Neural cell (in vitro differentiated cells): ENCODE data around the gene FILIP1. TPM values are rescaled to one million over a fixed set of nuclear protein-coding genes. Genes with fewer than 3 reads are reported as not detected.

Experiments
- H2AFZ ChIP-seq: fragments of 200-600, 300-800 bp; sonication (generic), shearing (Covaris generic); 2 replicates; pipeline ENCODE4 v1.6.0; 2014; ENCODE audit warnings: low read depth, mild to moderate bottlenecking, antibody characterized with exemption, low read length, moderate library complexity
- H3F3A ChIP-seq: fragments of 200-600 bp; shearing (Covaris generic); 2 replicates; pipeline ENCODE4 v1.6.1; 2016; ENCODE audit warnings: mild to moderate bottlenecking, moderate library complexity, mixed read lengths, antibody characterized with exemption, low read length; ENCODE audit not compliant: insufficient read depth, poor library complexity, severe bottlenecking
- H3K27ac ChIP-seq: fragments of 200-600, 300-800 bp; sonication (generic), shearing (Covaris generic); 2 replicates; pipeline ENCODE4 v1.5.1; 2014; ENCODE audit warnings: mild to moderate bottlenecking, low read length, moderate library complexity
- H3K27me3 ChIP-seq: fragments of 300-800, 200-600 bp; sonication (generic), shearing (Covaris generic); 2 replicates; pipeline ENCODE4 v1.6.0; 2014; ENCODE audit warnings: mild to moderate bottlenecking, low read depth, low read length, moderate library complexity; ENCODE audit not compliant: insufficient read depth
- H3K36me3 ChIP-seq: fragments of 300-800, 200-600 bp; sonication (generic), shearing (Covaris generic); 2 replicates; pipeline ENCODE4 v1.5.1; 2014; ENCODE audit warnings: mild to moderate bottlenecking, antibody characterized with exemption, low read length, moderate library complexity; ENCODE audit not compliant: insufficient read depth
- H3K4me2 ChIP-seq: fragments of 300-800, 200-600 bp; sonication (generic), shearing (Covaris generic); 2 replicates; pipeline ENCODE4 v1.6.0; 2014; ENCODE audit warnings: mild to moderate bottlenecking, low read length
- H3K4me3 ChIP-seq: fragments of 300-800, 200-600 bp; sonication (generic), shearing (Covaris generic); 2 replicates; pipeline ENCODE4 v1.5.1; 2014; ENCODE audit warnings: mild to moderate bottlenecking, low read length, moderate library complexity
- H3K79me2 ChIP-seq: fragments of 200-600 bp; shearing (Covaris generic); replicated peaks from 2 replicates; pipeline ENCODE4 v1.6.0; 2014; ENCODE audit warnings: mild to moderate bottlenecking, low read length, moderate library complexity; ENCODE audit not compliant: insufficient read depth
- H3K9ac ChIP-seq: fragments of 300-800, 200-600 bp; sonication (generic), shearing (Covaris generic); 2 replicates; pipeline ENCODE4 v1.6.1; 2016; ENCODE audit warnings: mild to moderate bottlenecking, low read length, mixed read lengths
- H3K9me2 ChIP-seq: fragments of 200-600 bp; shearing (Covaris generic); 2 replicates; pipeline ENCODE4 v1.6.1; 2016; ENCODE audit warnings: mild to moderate bottlenecking, low read length, mixed read lengths; ENCODE audit not compliant: insufficient read depth
- H3K9me3 ChIP-seq: fragments of 200-600, 300-800 bp; sonication (generic), shearing (Covaris generic); 2 replicates; pipeline ENCODE4 v1.6.1; 2016; ENCODE audit warnings: mild to moderate bottlenecking, mixed run types, low read length, moderate library complexity, mixed read lengths
- H4K20me1 ChIP-seq: fragments of 200-600 bp; shearing (Covaris generic); 2 replicates; pipeline ENCODE4 v1.6.1; 2016; ENCODE audit warnings: mild to moderate bottlenecking, mixed run types; ENCODE audit not compliant: insufficient read depth
- CTCF ChIP-seq: fragments of 450-650 bp; IDR thresholded peaks from 2 replicates; pipeline ENCODE4 v1.5.1; 2014; ENCODE audit warnings: antibody characterized with exemption, mild to moderate bottlenecking, moderate library complexity; ENCODE audit not compliant: poor library complexity, severe bottlenecking
- EP300 ChIP-seq: fragments of 450-650 bp; conservative IDR thresholded peaks from 2 replicates; pipeline ENCODE4 v1.6.1; 2014; ENCODE audit warnings: antibody characterized with exemption, mild to moderate bottlenecking, moderate library complexity; ENCODE audit not compliant: poor library complexity, severe bottlenecking
- EZH2 ChIP-seq: fragments of 200-600, 300-800 bp; shearing (Covaris generic), sonication (generic); IDR thresholded peaks from 2 replicates; pipeline ENCODE4 v1.6.1; 2014; ENCODE audit warnings: antibody characterized with exemption, low read length, borderline replicate concordance, mild to moderate bottlenecking; ENCODE audit not compliant: insufficient read depth, poor library complexity, severe bottlenecking
- MXI1 ChIP-seq: fragments of 450-650 bp; conservative IDR thresholded peaks from 2 replicates; pipeline ENCODE4 v1.6.1; 2014; ENCODE audit warnings: antibody characterized with exemption, mild to moderate bottlenecking; ENCODE audit not compliant: poor library complexity, severe bottlenecking
- POLR2AphosphoS5 ChIP-seq: IDR thresholded peaks from 2 replicates; pipeline ENCODE4 v1.6.1; 2012
- RAD21 ChIP-seq: fragments of 450-650 bp; conservative IDR thresholded peaks from 2 replicates; pipeline ENCODE4 v1.6.1; 2014; ENCODE audit warnings: antibody characterized with exemption, mild to moderate bottlenecking, moderate library complexity
- REST ChIP-seq: IDR thresholded peaks from 2 replicates; pipeline ENCODE4 v1.6.1; 2012; ENCODE audit warnings: borderline replicate concordance
- SMC3 ChIP-seq: fragments of 450-650 bp; conservative IDR thresholded peaks from 2 replicates; pipeline ENCODE4 v1.6.1; 2014; ENCODE audit warnings: antibody characterized with exemption, mild to moderate bottlenecking, moderate library complexity; ENCODE audit not compliant: poor library complexity
- TAF1 ChIP-seq: IDR thresholded peaks from 2 replicates; pipeline ENCODE4 v1.6.1; 2012; ENCODE audit warnings: low read depth
- polyA plus RNA-seq: library from polyadenylated mRNA; depleted of rRNA; stranded (reverse); fragments of >200 nt; gene quantifications from 2 replicates; pipeline ENCODE4 v1.2.3, GENCODE V29; 2014

The FILIP1 gene
- polyA plus RNA-seq, 1 donor from 2014 or later = 1.4 TPM

DNA sequence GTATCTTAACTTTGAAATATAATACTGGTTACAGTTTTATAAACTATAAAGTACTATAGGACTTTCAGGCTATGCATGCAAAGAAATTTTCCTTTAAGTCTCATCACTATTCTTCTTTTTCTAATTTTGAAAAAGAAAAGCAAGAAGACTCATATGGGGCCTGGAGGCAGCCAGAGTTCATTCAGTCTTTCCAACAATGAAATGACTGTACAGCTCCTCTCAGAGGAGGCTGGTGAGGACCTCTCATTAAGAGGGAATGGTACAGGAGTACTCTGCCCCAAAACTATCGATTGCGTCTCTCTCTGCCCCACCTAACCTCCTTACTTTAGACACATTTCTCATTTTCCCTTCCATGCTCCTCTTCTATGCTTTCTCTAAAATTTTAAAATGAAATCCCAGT, 66.3 kb downstream of the FILIP1 start:
- H3K27ac ChIP-seq = no peak overlapping the region
- H3K9me3 ChIP-seq = no peaks in the 10 kb centered on the region
- no peaks in the 10 kb centered on the region for H3F3A ChIP-seq
- no peaks in the 10 kb centered on the region for H3K27me3 ChIP-seq
- H3K4me3 ChIP-seq = no peak overlapping the region
- no peaks in the 10 kb centered on the region for H3K36me3 ChIP-seq
- no peaks in the 10 kb centered on the region for H4K20me1 ChIP-seq
- no peak overlapping the region for H2AFZ ChIP-seq
- no peaks in the 10 kb centered on the region for H3K9me2 ChIP-seq
- no peaks in the 10 kb centered on the region for H3K79me2 ChIP-seq
- TF ChIP-seq SMC3 (no peak), EP300 (no peak), POLR2AphosphoS5 (no peak), REST (no peak), RAD21 (no peak), TAF1 (no peak), EZH2 (no peak), CTCF (no peak), MXI1 (no peak)
- no peak overlapping the region for H3K4me2 ChIP-seq
- no peak overlapping the region for H3K9ac ChIP-seq

DNA sequence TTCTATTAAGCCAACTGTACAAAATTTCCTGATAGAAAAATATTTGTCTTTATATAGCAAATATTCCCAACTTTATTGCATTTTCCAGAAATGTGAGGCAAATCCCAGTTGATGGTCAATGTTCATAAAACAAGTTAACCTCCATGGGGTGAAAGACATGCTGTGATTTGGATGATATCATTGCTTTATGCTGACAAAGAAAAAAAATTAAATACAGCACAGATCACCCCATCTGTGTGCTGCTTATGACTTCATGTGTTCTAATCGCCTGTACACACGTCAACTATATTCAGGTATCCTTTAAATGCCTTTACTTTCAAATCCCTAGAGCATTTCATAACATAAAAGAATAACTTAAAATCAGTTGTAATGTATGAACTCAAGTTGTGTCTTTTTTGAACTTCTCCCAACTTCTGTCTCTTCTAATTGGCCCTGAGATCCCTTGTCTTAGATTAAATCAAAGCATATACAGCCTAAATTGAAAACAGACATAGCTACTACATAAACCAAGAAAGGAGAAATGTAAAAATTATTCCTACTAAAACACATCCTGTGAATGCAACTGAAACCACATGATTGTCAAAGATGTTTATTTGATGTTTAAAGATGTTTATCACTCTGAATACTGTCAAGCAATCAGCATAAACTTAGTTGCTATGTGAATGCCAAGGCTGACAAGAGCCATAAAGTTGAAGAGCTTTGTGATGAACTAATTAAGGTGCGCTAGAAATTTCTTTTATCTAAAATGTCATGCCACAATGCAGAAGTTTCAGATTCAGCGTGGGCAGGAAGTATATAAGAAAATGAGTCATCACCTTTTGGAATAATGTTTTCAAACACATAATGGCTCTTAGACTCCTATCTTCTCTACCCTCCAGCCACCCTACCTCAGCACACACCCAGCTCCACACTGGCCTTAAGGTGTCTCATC, 68.7 kb downstream of the FILIP1 start:
- Histone ChIP-seq H3K9ac (no peak overlapping the region), H2AFZ (no peak overlapping the region), H3K27ac (no peak overlapping the region), H3K9me3 (no peaks in the 10 kb centered on the region), H3K79me2 (no peaks in the 10 kb centered on the region), H3F3A (no peaks in the 10 kb centered on the region), H3K4me3 (no peak overlapping the region), H3K27me3 (no peaks in the 10 kb centered on the region), H3K4me2 (no peak overlapping the region), H3K9me2 (no peaks in the 10 kb centered on the region), H4K20me1 (no peaks in the 10 kb centered on the region), H3K36me3 (no peaks in the 10 kb centered on the region)
- peak; percentile 21 for TF ChIP-seq EP300
- TF ChIP-seq POLR2AphosphoS5 = no peak
